Uterus (tissue), 4 donors: Measurements from ENCODE around the gene FNDC10. TPM values are rescaled to one million over a fixed set of nuclear protein-coding genes. Genes with fewer than 3 reads are reported as not detected.

Experiments
- DNase-seq, 2 donors: peaks; one replicate each; pipeline ENCODE4 v3.0.0-alpha.2; 2019 to 2020
- H3K27ac ChIP-seq, 2 donors: fragments of 200-600 bp; sonication (generic); 1 replicate in 1 of 2; 2 replicates in 1 of 2; pipeline ENCODE4 v1.5.1; 2016 to 2018
- H3K27me3 ChIP-seq, 2 donors: fragments of 200-600 bp; sonication (generic); one replicate each; pipeline ENCODE4 v1.5.1; 2018 to 2019; ENCODE audit warnings: control low read depth in 1 of 2
- H3K36me3 ChIP-seq, 2 donors: fragments of 200-600 bp; sonication (generic); one replicate each; pipeline ENCODE4 v1.5.1; 2019; ENCODE audit warnings: control low read depth in 1 of 2
- H3K4me1 ChIP-seq, 2 donors: fragments of 200-600 bp; sonication (generic); one replicate each; pipeline ENCODE4 v1.5.1; 2018 to 2019; ENCODE audit warnings: control low read depth in 1 of 2
- H3K4me3 ChIP-seq, 2 donors: fragments of 200-600 bp; sonication (generic); 1 replicate in 1 of 2; 2 replicates in 1 of 2; pipeline ENCODE4 v1.5.1; 2018 to 2019; ENCODE audit warnings: mild to moderate bottlenecking in 1 of 2
- H3K9me3 ChIP-seq, 2 donors: fragments of 200-600 bp; sonication (generic); one replicate each; pipeline ENCODE4 v1.5.1; 2019; ENCODE audit warnings: control low read depth in 1 of 2
- CTCF ChIP-seq, 4 experiments: fragments of 200-600 bp in 2 of 4; fragments of 450-650 bp in 2 of 4; sonication (generic) in 2 of 4; IDR thresholded peaks; one replicate each; pipeline ENCODE4 v1.5.1; 2016 to 2019; ENCODE audit warnings: antibody characterized with exemption in 4 of 4, mild to moderate bottlenecking in 2 of 4, moderate library complexity in 1 of 4
- POLR2A ChIP-seq, 2 donors: fragments of 450-650 bp; IDR thresholded peaks; one replicate each; pipeline ENCODE4 v1.6.1; 2016; ENCODE audit warnings: antibody characterized with exemption in 2 of 2, mild to moderate bottlenecking in 1 of 2, moderate library complexity in 1 of 2
- intact Hi-C: fragments of 100-400 bp; cut with DNase I; formaldehyde crosslinking; loops from one replicate; pipeline ENCODE4 v1.15.1; 2023; ENCODE audit warnings: low total_unique reads
- total RNA-seq, 4 donors: library from RNA; depleted of rRNA in 3 of 4; stranded (reverse); fragments of >200 nt in 3 of 4; gene quantifications; one replicate each; pipeline versions ENCODE4 v1.1.0 to v1.2.4, GENCODE V29; 2014 to 2023
- donor health status: DM: yes; HTN: yes; CAD: no.

Gene FNDC10
- total RNA-seq, 4 donors from 2014 or later: 0.40 to 0.48 TPM; not detected in 2

DNA sequence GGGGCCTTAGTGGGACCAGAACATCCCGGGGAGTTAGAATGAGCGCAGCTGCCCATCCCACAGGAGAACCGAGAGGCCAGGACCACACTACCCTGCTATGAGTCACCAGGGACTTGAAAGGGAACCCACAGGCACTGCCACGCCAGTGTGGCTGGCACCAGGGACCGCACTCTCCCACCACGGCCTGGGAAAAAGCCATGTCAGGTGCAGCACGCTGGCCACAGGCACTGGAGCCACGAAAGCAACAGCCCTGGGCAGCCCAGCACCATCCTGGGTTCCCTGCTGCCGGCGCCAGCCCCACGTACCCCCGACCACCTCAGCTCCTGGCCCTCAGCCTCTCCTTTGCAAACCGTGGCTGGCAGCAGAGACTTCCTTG is 45.4 kb downstream of the FNDC10 start:
- Histone ChIP-seq H3K27ac (no peak overlapping the region), H3K36me3 (no peaks in the 10 kb centered on the region), H3K4me1 (no peaks in the 10 kb centered on the region), H3K9me3 (no peaks in the 10 kb centered on the region), H3K27me3 (no peaks in the 10 kb centered on the region), H3K4me3 (no peak overlapping the region)
- intact Hi-C loops: no loop called here
- TF ChIP-seq POLR2A (IDR thresholded peaks at IDR 0.05) (no peak), CTCF (IDR thresholded peaks at IDR 0.05) (no peak)
- no peak for DNase-seq

- no peak overlapping the region for H3K4me3 ChIP-seq
- TF ChIP-seq POLR2A (IDR thresholded peaks at IDR 0.05) (no peak), CTCF (IDR thresholded peaks at IDR 0.05) (no peak)
- DNase-seq: no peak
- H3K9me3 ChIP-seq: no peaks in the 10 kb centered on the region
- intact Hi-C loops: no loop called here
- no peaks in the 10 kb centered on the region for H3K4me1 ChIP-seq
- no peaks in the 10 kb centered on the region for H3K27me3 ChIP-seq
- no peak overlapping the region for H3K27ac ChIP-seq
- no peaks in the 10 kb centered on the region for H3K36me3 ChIP-seq
Observed at GRCh38 chr1:1553821-1554494, 46.0 kb downstream of the FNDC10 start.

DNA sequence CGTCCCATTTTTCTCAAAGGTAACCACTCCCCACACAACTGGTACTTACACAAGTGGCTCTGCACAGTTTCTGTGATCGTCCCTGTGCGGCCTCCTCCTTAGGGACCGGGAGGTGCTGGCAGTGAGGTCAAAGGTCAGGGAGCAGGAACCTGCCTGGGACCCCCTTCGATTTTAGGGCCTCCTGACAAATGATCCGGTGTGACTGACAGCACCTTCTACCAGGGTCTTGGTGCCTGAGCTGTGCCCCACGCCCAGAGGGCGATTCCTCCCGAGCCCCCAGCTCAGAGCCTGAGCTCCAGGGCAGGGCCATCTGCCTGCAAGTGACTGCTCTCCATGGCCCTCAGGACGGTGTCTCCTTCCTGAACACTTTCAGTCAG is 47.7 kb downstream of the FNDC10 start:
- no peak for DNase-seq
- no peaks in the 10 kb centered on the region for H3K4me1 ChIP-seq
- H3K27me3 ChIP-seq: no peaks in the 10 kb centered on the region
- H3K9me3 ChIP-seq: no peaks in the 10 kb centered on the region
- intact Hi-C loops: no loop called here
- H3K27ac ChIP-seq: no peak overlapping the region
- TF ChIP-seq POLR2A (IDR thresholded peaks at IDR 0.05) (no peak), CTCF (IDR thresholded peaks at IDR 0.05) (no peak)
- no peaks in the 10 kb centered on the region for H3K36me3 ChIP-seq
- no peak overlapping the region for H3K4me3 ChIP-seq

GRCh38 chr1:1551524-1552262 is 48.2 kb downstream of the FNDC10 start:
- no peaks in the 10 kb centered on the region for H3K9me3 ChIP-seq
- H3K36me3 ChIP-seq: no peaks in the 10 kb centered on the region
- TF ChIP-seq CTCF (IDR thresholded peaks at IDR 0.05) (no peak), POLR2A (IDR thresholded peaks at IDR 0.05) (no peak)
- no peak for DNase-seq
- no peak overlapping the region for H3K27ac ChIP-seq
- intact Hi-C loops: no loop called here
- no peaks in the 10 kb centered on the region for H3K4me1 ChIP-seq
- no peaks in the 10 kb centered on the region for H3K27me3 ChIP-seq
- H3K4me3 ChIP-seq: no peak overlapping the region

DNA sequence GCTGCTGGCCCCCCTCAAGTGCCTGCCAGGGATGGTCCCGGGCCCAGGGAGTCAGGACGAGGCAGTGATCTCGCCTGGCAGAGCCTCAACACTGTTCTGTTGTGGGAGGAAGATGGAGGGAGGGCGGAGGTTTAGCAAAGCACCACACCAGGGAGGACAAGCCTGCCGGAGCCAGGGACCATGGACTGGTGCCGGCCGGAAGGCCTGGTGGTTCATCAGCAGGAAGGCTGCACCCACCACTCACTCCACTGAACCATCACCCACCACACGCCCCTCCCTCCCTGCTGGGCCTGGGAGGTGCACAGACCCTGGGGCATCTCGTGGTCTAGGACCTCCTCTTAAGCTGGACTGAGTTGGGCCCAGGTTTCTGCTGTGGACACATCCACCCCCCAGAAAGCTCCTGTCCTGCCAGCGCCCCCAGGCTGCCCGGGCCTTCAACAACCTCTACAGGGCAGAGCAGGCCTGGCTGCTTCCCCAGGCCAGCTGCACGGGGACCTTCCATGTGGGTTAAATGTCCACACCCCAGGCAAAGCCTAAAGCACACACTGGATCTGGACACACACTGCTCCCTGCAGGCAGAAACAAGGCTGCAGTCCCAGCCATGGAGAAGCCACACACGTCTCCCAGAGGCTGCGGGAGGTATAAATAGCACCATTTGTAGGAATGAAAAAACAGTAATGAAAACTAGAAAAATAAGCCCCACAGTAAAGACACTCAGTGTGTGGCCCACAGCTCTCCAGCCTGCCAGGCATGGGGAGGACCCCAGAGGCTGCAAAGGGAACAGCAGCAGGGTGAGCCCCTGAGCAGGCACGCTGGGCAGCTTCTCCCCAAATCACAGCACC is 49.1 kb downstream of the FNDC10 start:
- no peak overlapping the region for H3K27ac ChIP-seq
- H3K27me3 ChIP-seq: no peaks in the 10 kb centered on the region
- no peaks in the 10 kb centered on the region for H3K9me3 ChIP-seq
- no peak for DNase-seq
- intact Hi-C loops: no loop called here
- no peak overlapping the region for H3K4me3 ChIP-seq
- TF ChIP-seq CTCF (IDR thresholded peaks at IDR 0.05) (peak in 1 of 4 experiments; percentile 10), POLR2A (IDR thresholded peaks at IDR 0.05) (no peak)
- H3K36me3 ChIP-seq: no peaks in the 10 kb centered on the region
- no peaks in the 10 kb centered on the region for H3K4me1 ChIP-seq
